ENCODE results near the gene TEAD4. TPM values are rescaled to one million over a fixed set of nuclear protein-coding genes. Genes with fewer than 3 reads are reported as not detected.

TEAD4 gene
- total RNA-seq, 1 donor from 2014 or later = 0.74 TPM

- intact Hi-C loops (cut with micrococcal nuclease) = no loop called here
These were observed 1.3 kb downstream of the TEAD4 start for GRCh38 chr12:2960390-2960956.

- intact Hi-C loops (cut with micrococcal nuclease) = no loop called here
These were observed 1.9 kb downstream of the TEAD4 start for GRCh38 chr12:2960996-2961616.

GRCh38 chr12:2961705-2962104 lies 2.5 kb downstream of the TEAD4 start:
- intact Hi-C loops (cut with micrococcal nuclease) = no loop called here

GRCh38 chr12:2963154-2963759 lies 4.1 kb downstream of the TEAD4 start:
- intact Hi-C loops (cut with micrococcal nuclease) = no loop called here

GRCh38 chr12:2963760-2964292 lies 4.6 kb downstream of the TEAD4 start:
- intact Hi-C loops (cut with micrococcal nuclease) = no loop called here

- intact Hi-C loops (cut with micrococcal nuclease) = no loop called here
These were observed 8.5 kb downstream of the TEAD4 start for GRCh38 chr12:2967651-2968050.

- intact Hi-C loops (cut with micrococcal nuclease) = no loop called here
These were observed 11.5 kb downstream of the TEAD4 start for GRCh38 chr12:2970744-2971143.

- intact Hi-C loops (cut with micrococcal nuclease) = no loop called here
These were observed 14.4 kb downstream of the TEAD4 start for GRCh38 chr12:2973566-2973965.

GRCh38 chr12:2974560-2974971 lies 15.4 kb downstream of the TEAD4 start:
- intact Hi-C loops (cut with micrococcal nuclease) = no loop called here

GRCh38 chr12:2976581-2976996 lies 17.4 kb downstream of the TEAD4 start:
- intact Hi-C loops (cut with micrococcal nuclease) = no loop called here

GRCh38 chr12:2977776-2978175 lies 18.6 kb downstream of the TEAD4 start:
- intact Hi-C loops (cut with micrococcal nuclease) = no loop called here

- intact Hi-C loops (cut with micrococcal nuclease) = no loop called here
These were observed 20.6 kb downstream of the TEAD4 start for GRCh38 chr12:2979806-2980205.

- intact Hi-C loops (cut with micrococcal nuclease) = no loop called here
These were observed 21.4 kb downstream of the TEAD4 start for GRCh38 chr12:2980630-2981029.

- intact Hi-C loops (cut with micrococcal nuclease) = no loop called here
These were observed 23.2 kb downstream of the TEAD4 start for GRCh38 chr12:2982361-2982760.

GRCh38 chr12:2984249-2984648 lies 25.1 kb downstream of the TEAD4 start:
- intact Hi-C loops (cut with micrococcal nuclease) = no loop called here

GRCh38 chr12:2984698-2985097 lies 25.5 kb downstream of the TEAD4 start:
- intact Hi-C loops (cut with micrococcal nuclease) = no loop called here

GRCh38 chr12:2986876-2987275 lies 27.7 kb downstream of the TEAD4 start:
- intact Hi-C loops (cut with micrococcal nuclease) = no loop called here

GRCh38 chr12:2988494-2988893 lies 29.3 kb downstream of the TEAD4 start:
- intact Hi-C loops (cut with micrococcal nuclease) = no loop called here

GRCh38 chr12:2992724-2993123 lies 33.5 kb downstream of the TEAD4 start:
- intact Hi-C loops (cut with micrococcal nuclease) = no loop called here

GRCh38 chr12:2997989-2998670 lies 38.9 kb downstream of the TEAD4 start:
- intact Hi-C loops (cut with micrococcal nuclease) = no loop called here

- intact Hi-C loops (cut with micrococcal nuclease) = no loop called here
These were observed 39.6 kb downstream of the TEAD4 start for GRCh38 chr12:2998789-2999264.

GRCh38 chr12:2999265-2999841 lies 40.2 kb downstream of the TEAD4 start:
- intact Hi-C loops (cut with micrococcal nuclease) = no loop called here

Data from T-helper 1 cell treated with Interleukin-12 subunit alpha and Interleukin-12 subunit beta and Interleukin-4 antibody, amounts not matched to agents 30 ng/mL and 1 ng/mL, for 36 hours (primary cell).